Panc1 (cell line): Measurements from ENCODE around the gene PHLDB1. TPM values are rescaled to one million over a fixed set of nuclear protein-coding genes. Genes with fewer than 3 reads are reported as not detected.
"Not testable (repeated sequence)": the region's sequence is repeated elsewhere in the genome, so short reads cannot be mapped to it uniquely, and the experiment has no call there.

ENCODE experiments used
- ATAC-seq: fragments of 200-7000 bp; cut with Tn5 transposase; 2 replicates; pipeline ENCODE4 v1.9.1; 2020; ENCODE audit warnings: mild to moderate bottlenecking, moderate library complexity
- BruUV-seq: library from RNA; stranded (reverse); fragments of 400-500 nt; replicated peaks from 2 replicates; lab custom pipeline; 2021; lab: Mats Ljungman, UMichigan
- CTCF ChIA-PET: fragments of 300-600 bp; sonication (Branson Sonifier 250); formaldehyde crosslinking; loops from one replicate; lab custom pipeline; 2022; ENCODE audit warnings: antibody characterized with exemption; lab: Charles Lee
- POLR2A ChIA-PET: fragments of 300-600 bp; sonication (Branson Sonifier 250); formaldehyde crosslinking; loops from one replicate; lab custom pipeline; 2022; ENCODE audit warnings: antibody characterized with exemption; lab: Charles Lee
- DNase-seq: peaks from one replicate; pipeline ENCODE4 v3.0.0-alpha.2; 2010; ENCODE audit warnings: low read depth, low spot score
- H3K27ac ChIP-seq: 2 replicates; pipeline ENCODE4 v1.5.1; 2011; ENCODE audit warnings: mild to moderate bottlenecking, low read length, inconsistent platforms
- H3K27me3 ChIP-seq: fragments of 200-500 bp; sonication (Bioruptor generic); 2 replicates; pipeline ENCODE4 v1.6.0; 2014; ENCODE audit warnings: low read length, inconsistent platforms; ENCODE audit not compliant: control insufficient read depth, insufficient read depth
- H3K36me3 ChIP-seq: fragments of 200-500 bp; sonication (Bioruptor generic); 2 replicates; pipeline ENCODE4 v1.5.1; 2014; ENCODE audit warnings: inconsistent platforms, mild to moderate bottlenecking, low read length, moderate library complexity; ENCODE audit not compliant: control insufficient read depth, insufficient read depth
- H3K4me1 ChIP-seq: 2 replicates; pipeline ENCODE4 v1.5.1; 2011; ENCODE audit warnings: inconsistent platforms, mild to moderate bottlenecking, low read length, moderate library complexity; ENCODE audit not compliant: control insufficient read depth, insufficient read depth
- H3K4me3 ChIP-seq, 2 experiments: 2 replicates each; pipeline ENCODE4 v1.5.1; 2011 to 2012; ENCODE audit warnings: low read depth in 2 of 2, low read length in 2 of 2, mild to moderate bottlenecking in 2 of 2, inconsistent platforms in 1 of 2, moderate library complexity in 1 of 2
- H3K9me3 ChIP-seq: fragments of 200-500 bp; sonication (Bioruptor generic); 2 replicates; pipeline ENCODE4 v1.5.1; 2014; ENCODE audit warnings: low read depth, mild to moderate bottlenecking, inconsistent platforms, low read length, moderate library complexity; ENCODE audit not compliant: control insufficient read depth, insufficient read depth
- POLR2AphosphoS5 ChIP-seq: IDR thresholded peaks from 2 replicates; pipeline ENCODE4 v1.6.1; 2012; ENCODE audit warnings: mild to moderate bottlenecking, low read depth, low read length, moderate library complexity
- SIN3A ChIP-seq: IDR thresholded peaks from 2 replicates; pipeline ENCODE4 v1.6.1; 2012; ENCODE audit warnings: low read depth, mild to moderate bottlenecking, low read length, moderate library complexity, borderline replicate concordance; ENCODE audit not compliant: insufficient read depth
- TCF7L2 ChIP-seq: IDR thresholded peaks from 2 replicates; pipeline ENCODE4 v1.6.1; 2011; ENCODE audit warnings: mild to moderate bottlenecking, low read depth, low read length, inconsistent platforms
- in situ Hi-C: cut with HindIII; loops from 2 replicates; pipeline ENCODE4 v1.10.0; 2016; ENCODE audit warnings: low sequenced_read_pairs, low pct_unique_long_range_greater_than_20kb
- intact Hi-C: fragments of 100-400 bp; cut with micrococcal nuclease; formaldehyde crosslinking; loops from one replicate; pipeline ENCODE4 v1.10.0; 2022; ENCODE audit not compliant: unreplicated experiment
- total RNA-seq: library from RNA; stranded (reverse); gene quantifications from one replicate; pipeline ENCODE4 v1.2.1, GENCODE V29; 2021; ENCODE audit not compliant: unreplicated experiment
- TF ChIP-seq, protein P1 (sequence below), 2 experiments: IDR thresholded peaks; 2 replicates each; pipeline ENCODE4 v1.6.1; 2011 to 2012; ENCODE audit warnings: low read depth in 2 of 2, control low read depth in 1 of 2, low read length in 1 of 2, mild to moderate bottlenecking in 1 of 2, moderate library complexity in 1 of 2; ENCODE audit not compliant: insufficient read depth in 1 of 2
- TF ChIP-seq, protein P2 (sequence below): fragments of 450-650 bp; IDR thresholded peaks from 2 replicates; pipeline ENCODE4 v1.5.1; 2017; ENCODE audit warnings: mild to moderate bottlenecking

PHLDB1 gene
- total RNA-seq, 1 experiment from 2014 or later: 97.7 TPM

- in situ Hi-C loops (no loop called here), intact Hi-C loops (no loop called here)
- TF ChIP-seq, protein P1, sequence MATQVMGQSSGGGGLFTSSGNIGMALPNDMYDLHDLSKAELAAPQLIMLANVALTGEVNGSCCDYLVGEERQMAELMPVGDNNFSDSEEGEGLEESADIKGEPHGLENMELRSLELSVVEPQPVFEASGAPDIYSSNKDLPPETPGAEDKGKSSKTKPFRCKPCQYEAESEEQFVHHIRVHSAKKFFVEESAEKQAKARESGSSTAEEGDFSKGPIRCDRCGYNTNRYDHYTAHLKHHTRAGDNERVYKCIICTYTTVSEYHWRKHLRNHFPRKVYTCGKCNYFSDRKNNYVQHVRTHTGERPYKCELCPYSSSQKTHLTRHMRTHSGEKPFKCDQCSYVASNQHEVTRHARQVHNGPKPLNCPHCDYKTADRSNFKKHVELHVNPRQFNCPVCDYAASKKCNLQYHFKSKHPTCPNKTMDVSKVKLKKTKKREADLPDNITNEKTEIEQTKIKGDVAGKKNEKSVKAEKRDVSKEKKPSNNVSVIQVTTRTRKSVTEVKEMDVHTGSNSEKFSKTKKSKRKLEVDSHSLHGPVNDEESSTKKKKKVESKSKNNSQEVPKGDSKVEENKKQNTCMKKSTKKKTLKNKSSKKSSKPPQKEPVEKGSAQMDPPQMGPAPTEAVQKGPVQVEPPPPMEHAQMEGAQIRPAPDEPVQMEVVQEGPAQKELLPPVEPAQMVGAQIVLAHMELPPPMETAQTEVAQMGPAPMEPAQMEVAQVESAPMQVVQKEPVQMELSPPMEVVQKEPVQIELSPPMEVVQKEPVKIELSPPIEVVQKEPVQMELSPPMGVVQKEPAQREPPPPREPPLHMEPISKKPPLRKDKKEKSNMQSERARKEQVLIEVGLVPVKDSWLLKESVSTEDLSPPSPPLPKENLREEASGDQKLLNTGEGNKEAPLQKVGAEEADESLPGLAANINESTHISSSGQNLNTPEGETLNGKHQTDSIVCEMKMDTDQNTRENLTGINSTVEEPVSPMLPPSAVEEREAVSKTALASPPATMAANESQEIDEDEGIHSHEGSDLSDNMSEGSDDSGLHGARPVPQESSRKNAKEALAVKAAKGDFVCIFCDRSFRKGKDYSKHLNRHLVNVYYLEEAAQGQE (IDR thresholded peaks at IDR 0.05; ENCODE audit: insufficient read depth in 1 of 2, low read depth in 2 of 2, low read length in 1 of 2): no peak
- TF ChIP-seq TCF7L2 (no peak), POLR2AphosphoS5 (no peak), SIN3A (no peak)
- TF ChIP-seq, protein P2, sequence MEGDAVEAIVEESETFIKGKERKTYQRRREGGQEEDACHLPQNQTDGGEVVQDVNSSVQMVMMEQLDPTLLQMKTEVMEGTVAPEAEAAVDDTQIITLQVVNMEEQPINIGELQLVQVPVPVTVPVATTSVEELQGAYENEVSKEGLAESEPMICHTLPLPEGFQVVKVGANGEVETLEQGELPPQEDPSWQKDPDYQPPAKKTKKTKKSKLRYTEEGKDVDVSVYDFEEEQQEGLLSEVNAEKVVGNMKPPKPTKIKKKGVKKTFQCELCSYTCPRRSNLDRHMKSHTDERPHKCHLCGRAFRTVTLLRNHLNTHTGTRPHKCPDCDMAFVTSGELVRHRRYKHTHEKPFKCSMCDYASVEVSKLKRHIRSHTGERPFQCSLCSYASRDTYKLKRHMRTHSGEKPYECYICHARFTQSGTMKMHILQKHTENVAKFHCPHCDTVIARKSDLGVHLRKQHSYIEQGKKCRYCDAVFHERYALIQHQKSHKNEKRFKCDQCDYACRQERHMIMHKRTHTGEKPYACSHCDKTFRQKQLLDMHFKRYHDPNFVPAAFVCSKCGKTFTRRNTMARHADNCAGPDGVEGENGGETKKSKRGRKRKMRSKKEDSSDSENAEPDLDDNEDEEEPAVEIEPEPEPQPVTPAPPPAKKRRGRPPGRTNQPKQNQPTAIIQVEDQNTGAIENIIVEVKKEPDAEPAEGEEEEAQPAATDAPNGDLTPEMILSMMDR: no peak
- no peak for ATAC-seq
- ChIA-PET CTCF (interaction anchor here (0.6 kb wide), 2 partner anchors 16 to 66 kb away, joined by 3 to 10 read pairs; no protein-coding TSS in a partner anchor), POLR2A (interaction anchor here (0.6 kb wide), 1 partner anchor 58 kb away, joined by 3 read pairs; no protein-coding TSS in a partner anchor)
- Histone ChIP-seq H3K4me1 (no peaks in the 10 kb centered on the region), H3K27me3 (no peaks in the 10 kb centered on the region), H3K27ac (no peak overlapping the region), H3K9me3 (no peaks in the 10 kb centered on the region), H3K36me3 (peaks cover 37% of the 10 kb centered on the region), H3K4me3 (no peak overlapping the region)
- no peak for DNase-seq
- BruUV-seq: no TSS peak
Observed at GRCh38 chr11:118592616-118593367, 14.6 kb upstream of the PHLDB1 start.

DNA sequence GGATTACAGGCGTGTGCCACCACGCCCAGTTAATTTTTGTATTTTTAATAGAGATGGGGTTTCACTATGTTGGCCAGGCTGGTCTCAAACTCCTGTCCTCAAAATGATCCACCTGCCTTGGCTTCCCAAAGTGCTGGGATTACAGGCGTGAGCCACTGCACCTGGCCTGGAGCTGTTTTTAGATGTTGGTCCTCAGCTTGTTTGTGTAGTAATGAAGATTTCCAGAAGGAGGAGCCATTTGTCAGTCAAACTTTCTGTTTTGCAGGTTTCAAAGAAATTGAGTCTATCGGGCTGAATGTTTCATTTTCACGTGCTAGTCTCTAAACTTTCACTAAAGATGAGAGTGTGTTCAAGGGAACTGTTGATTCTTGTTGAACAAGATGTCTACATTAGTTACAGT is 12.4 kb upstream of the PHLDB1 start:
- intact Hi-C loops, DNase-seq, H3K9me3 ChIP-seq, H3K4me3 ChIP-seq, POLR2A ChIA-PET, H3K27me3 ChIP-seq, H3K27ac ChIP-seq, H3K4me1 ChIP-seq, BruUV-seq, in situ Hi-C loops: not testable (repeated sequence)
- ATAC-seq: 0 out of 2 replicates have a peak, but pooled peaks have one; percentile 54
- H3K36me3 ChIP-seq: peaks cover 42% of the 10 kb centered on the region
- CTCF ChIA-PET: interaction anchor here (0.6 to 1.5 kb wide), 3 partner anchors 12 to 224 kb away, joined by 3 to 14 read pairs (median 6); no protein-coding TSS in a partner anchor
